ENCODE results near the gene NTNG2. TPM values are rescaled to one million over a fixed set of nuclear protein-coding genes. Genes with fewer than 3 reads are reported as not detected.

NTNG2 gene
- total RNA-seq, 1 donor from 2014 or later: 0.98 TPM

- intact Hi-C loops (cut with DNase I): no loop called here
- no peak overlapping the region for H3K4me3 ChIP-seq
- H3K4me1 ChIP-seq: no peaks in the 10 kb centered on the region
- DNase-seq (ENCODE audit: extremely low spot score in 2 of 2): no peak
- H3K9me3 ChIP-seq: no peaks in the 10 kb centered on the region
- no peak overlapping the region for H3K27ac ChIP-seq
- H3K36me3 ChIP-seq: no peaks in the 10 kb centered on the region
- H3K27me3 ChIP-seq: no peaks in the 10 kb centered on the region
- TF ChIP-seq CTCF (IDR thresholded peaks at IDR 0.05) (no peak), POLR2AphosphoS5 (IDR thresholded peaks at IDR 0.05; ENCODE audit: insufficient read depth in 1 of 2, low read depth in 1 of 2) (peak in 1 of 2 donors; percentile 46)
These were observed 52.3 kb downstream of the NTNG2 start for GRCh38 chr9:132214027-132214622.

- Histone ChIP-seq H3K27me3 (no peaks in the 10 kb centered on the region), H3K4me3 (no peak overlapping the region), H3K9me3 (no peaks in the 10 kb centered on the region), H3K27ac (no peak overlapping the region), H3K4me1 (no peaks in the 10 kb centered on the region), H3K36me3 (no peaks in the 10 kb centered on the region)
- intact Hi-C loops (cut with DNase I): no loop called here
- TF ChIP-seq CTCF (IDR thresholded peaks at IDR 0.05) (no peak), POLR2A (IDR thresholded peaks at IDR 0.05) (no peak), POLR2AphosphoS5 (IDR thresholded peaks at IDR 0.05; ENCODE audit: insufficient read depth in 1 of 2, low read depth in 1 of 2) (no peak)
- DNase-seq (ENCODE audit: extremely low spot score in 2 of 2): no peak
These were observed 55.2 kb downstream of the NTNG2 start for GRCh38 chr9:132216861-132217619.

GRCh38 chr9:132218208-132218607 is 56.4 kb downstream of the NTNG2 start:
- intact Hi-C loops (cut with DNase I): no loop called here
- TF ChIP-seq POLR2AphosphoS5 (IDR thresholded peaks at IDR 0.05; ENCODE audit: insufficient read depth in 1 of 2, low read depth in 1 of 2) (no peak), POLR2A (IDR thresholded peaks at IDR 0.05) (no peak), CTCF (IDR thresholded peaks at IDR 0.05) (no peak)
- no peak for DNase-seq (ENCODE audit: extremely low spot score in 2 of 2)
- H3K36me3 ChIP-seq: no peaks in the 10 kb centered on the region
- H3K27me3 ChIP-seq: no peaks in the 10 kb centered on the region
- no peaks in the 10 kb centered on the region for H3K9me3 ChIP-seq
- H3K4me1 ChIP-seq: no peaks in the 10 kb centered on the region
- no peak overlapping the region for H3K4me3 ChIP-seq
- no peak overlapping the region for H3K27ac ChIP-seq

DNA sequence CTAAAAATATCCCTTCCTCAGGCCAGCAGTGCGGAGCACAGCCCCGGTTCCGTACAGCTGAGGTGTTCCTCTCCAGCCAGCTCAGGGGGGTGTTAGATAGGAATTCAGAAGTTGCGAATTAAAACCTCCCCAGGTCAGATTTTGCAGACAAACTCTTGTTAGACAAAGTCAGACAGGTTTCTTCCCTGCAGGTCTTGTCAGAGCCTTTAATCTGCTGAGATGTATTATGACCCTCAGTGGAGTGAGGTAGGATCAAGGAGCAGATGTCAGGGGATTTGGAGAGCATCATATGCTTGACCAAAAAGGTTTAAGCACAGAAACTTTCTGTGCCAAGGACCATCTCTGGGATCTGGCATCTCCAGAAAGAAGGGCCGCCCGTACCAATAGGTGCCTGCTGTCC is 60.1 kb downstream of the NTNG2 start:
- no peaks in the 10 kb centered on the region for H3K27me3 ChIP-seq
- DNase-seq (ENCODE audit: extremely low spot score in 2 of 2): no peak
- no peaks in the 10 kb centered on the region for H3K4me1 ChIP-seq
- no peak overlapping the region for H3K27ac ChIP-seq
- TF ChIP-seq CTCF (IDR thresholded peaks at IDR 0.05) (no peak), POLR2AphosphoS5 (IDR thresholded peaks at IDR 0.05; ENCODE audit: insufficient read depth in 1 of 2, low read depth in 1 of 2) (no peak), POLR2A (IDR thresholded peaks at IDR 0.05) (no peak)
- no peaks in the 10 kb centered on the region for H3K36me3 ChIP-seq
- no peak overlapping the region for H3K4me3 ChIP-seq
- no peaks in the 10 kb centered on the region for H3K9me3 ChIP-seq
- intact Hi-C loops (cut with DNase I): no loop called here

DNA sequence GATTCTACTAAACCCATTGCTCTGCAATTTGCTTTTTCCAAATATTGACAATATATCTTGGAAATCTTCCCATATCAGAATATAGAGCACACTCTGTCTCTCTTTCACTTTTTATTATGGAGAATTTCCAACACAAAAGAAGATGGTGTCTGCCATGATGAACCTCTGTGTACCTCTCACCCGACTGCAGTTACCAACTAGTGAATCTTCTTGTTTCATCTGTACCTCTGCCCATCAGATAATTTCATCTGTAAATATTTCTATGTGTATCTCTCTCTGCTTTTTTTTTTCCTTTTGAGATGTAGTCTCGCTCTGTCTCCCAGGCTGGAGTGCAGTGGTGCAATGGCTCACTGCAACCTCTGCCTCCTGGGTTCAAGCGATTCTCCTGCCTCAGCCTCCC is 62.8 kb downstream of the NTNG2 start:
- no peaks in the 10 kb centered on the region for H3K36me3 ChIP-seq
- H3K9me3 ChIP-seq: no peaks in the 10 kb centered on the region
- no peaks in the 10 kb centered on the region for H3K4me1 ChIP-seq
- no peak overlapping the region for H3K27ac ChIP-seq
- TF ChIP-seq CTCF (IDR thresholded peaks at IDR 0.05): no peak
- TF ChIP-seq POLR2A (IDR thresholded peaks at IDR 0.05): no peak
- no peak for TF ChIP-seq POLR2AphosphoS5 (IDR thresholded peaks at IDR 0.05; ENCODE audit: insufficient read depth in 1 of 2, low read depth in 1 of 2)
- no peak overlapping the region for H3K4me3 ChIP-seq
- DNase-seq (ENCODE audit: extremely low spot score in 2 of 2): no peak
- intact Hi-C loops (cut with DNase I): no loop called here
- no peaks in the 10 kb centered on the region for H3K27me3 ChIP-seq

All from vagina (tissue), 2 donors.